ENCODE results near the gene UROC1. TPM values are rescaled to one million over a fixed set of nuclear protein-coding genes. Genes with fewer than 3 reads are reported as not detected.

Gene UROC1
- total and polyA plus RNA-seq, 2 donors (not counting 1 experiment from before 2014, with no cell fraction given) = not detected

DNA sequence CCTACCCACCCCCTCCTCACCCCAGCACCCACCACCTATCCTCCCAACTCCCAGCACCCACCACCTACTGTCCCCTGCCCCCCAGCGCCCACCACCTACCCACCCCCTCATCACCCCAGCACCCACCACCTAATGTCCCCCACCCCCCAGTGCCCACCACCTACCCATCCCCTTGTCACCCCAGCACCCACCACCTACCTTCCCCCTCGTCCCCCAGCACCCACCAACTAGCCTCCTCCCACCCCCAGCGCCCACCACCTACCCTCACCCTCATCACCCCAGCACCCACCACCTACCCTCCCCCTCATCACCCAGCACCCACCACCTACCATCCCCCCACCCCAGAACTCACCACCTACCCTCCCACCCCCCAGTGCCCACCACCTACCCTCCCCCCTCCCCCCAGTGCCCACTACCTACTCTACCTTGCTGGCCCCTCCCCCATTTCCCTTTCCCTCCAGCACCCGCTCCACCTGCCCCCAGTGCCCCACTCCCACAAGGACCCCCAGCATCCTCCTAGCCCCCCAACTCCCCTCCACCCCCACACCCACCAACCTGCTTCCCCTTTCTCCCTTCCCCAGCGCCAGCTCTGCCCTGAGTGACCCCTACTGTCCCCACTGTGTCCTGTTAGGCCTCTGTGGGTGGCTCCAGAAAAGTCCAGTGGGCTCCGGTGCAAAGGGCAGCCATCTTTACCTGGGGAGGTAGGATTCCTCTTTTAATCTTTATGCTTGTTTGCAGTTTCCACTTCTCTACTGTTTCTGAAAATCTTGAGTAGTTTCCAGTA lies 1.2 kb downstream of the UROC1 start:
- H3K4me3 ChIP-seq (ENCODE audit: control extremely low read depth in 1 of 5, extremely low read depth in 1 of 5, insufficient read depth in 1 of 5, low read depth in 2 of 5, low read length in 4 of 5) = no peak overlapping the region
- H3K9me3 Mint-ChIP-seq (ENCODE audit: insufficient read depth) = no peaks in the 10 kb centered on the region
- DNase-seq = no peak
- no peak overlapping the region for H2AFZ ChIP-seq (ENCODE audit: insufficient read depth, low read depth, low read length, poor library complexity, severe bottlenecking)
- POLR2A ChIA-PET = no interaction called here
- no peak overlapping the region for H3K4me2 ChIP-seq (replicated peaks; ENCODE audit: low read depth, low read length, poor library complexity, severe bottlenecking)
- WGBS (ENCODE audit: insufficient coverage) = no CpG with 5 or more reads among the region's 6 CpGs
- TF ChIP-seq, protein P1, sequence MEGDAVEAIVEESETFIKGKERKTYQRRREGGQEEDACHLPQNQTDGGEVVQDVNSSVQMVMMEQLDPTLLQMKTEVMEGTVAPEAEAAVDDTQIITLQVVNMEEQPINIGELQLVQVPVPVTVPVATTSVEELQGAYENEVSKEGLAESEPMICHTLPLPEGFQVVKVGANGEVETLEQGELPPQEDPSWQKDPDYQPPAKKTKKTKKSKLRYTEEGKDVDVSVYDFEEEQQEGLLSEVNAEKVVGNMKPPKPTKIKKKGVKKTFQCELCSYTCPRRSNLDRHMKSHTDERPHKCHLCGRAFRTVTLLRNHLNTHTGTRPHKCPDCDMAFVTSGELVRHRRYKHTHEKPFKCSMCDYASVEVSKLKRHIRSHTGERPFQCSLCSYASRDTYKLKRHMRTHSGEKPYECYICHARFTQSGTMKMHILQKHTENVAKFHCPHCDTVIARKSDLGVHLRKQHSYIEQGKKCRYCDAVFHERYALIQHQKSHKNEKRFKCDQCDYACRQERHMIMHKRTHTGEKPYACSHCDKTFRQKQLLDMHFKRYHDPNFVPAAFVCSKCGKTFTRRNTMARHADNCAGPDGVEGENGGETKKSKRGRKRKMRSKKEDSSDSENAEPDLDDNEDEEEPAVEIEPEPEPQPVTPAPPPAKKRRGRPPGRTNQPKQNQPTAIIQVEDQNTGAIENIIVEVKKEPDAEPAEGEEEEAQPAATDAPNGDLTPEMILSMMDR (IDR thresholded peaks at IDR 0.05) = no peak
- TF ChIP-seq EZH2 (IDR thresholded peaks at IDR 0.05; ENCODE audit: borderline replicate concordance, insufficient read depth, low read depth, low read length, poor library complexity, severe bottlenecking) = no peak
- no peaks in the 10 kb centered on the region for H3K4me1 Mint-ChIP-seq
- no peak overlapping the region for H3K27ac Mint-ChIP-seq
- no peak overlapping the region for H3K4me3 Mint-ChIP-seq
- H3K27me3 Mint-ChIP-seq = no peaks in the 10 kb centered on the region
- no peaks in the 10 kb centered on the region for H3K4me1 ChIP-seq (ENCODE audit: control insufficient read depth in 2 of 2, insufficient read depth in 2 of 2, low read length in 2 of 2)
- no peaks in the 10 kb centered on the region for H3K36me3 ChIP-seq (replicated peaks in 1 of 2; ENCODE audit: control extremely low read depth in 1 of 2, control insufficient read depth in 1 of 2, extremely low read depth in 1 of 2, insufficient read depth in 2 of 2, low read length in 1 of 2)
- no peaks in the 10 kb centered on the region for H4K20me1 ChIP-seq (ENCODE audit: control insufficient read depth, insufficient read depth, low read length, poor library complexity, severe bottlenecking)
- no peaks in the 10 kb centered on the region for H3K9me3 ChIP-seq (ENCODE audit: control extremely low read depth in 1 of 3, control insufficient read depth in 2 of 3, insufficient read depth in 1 of 3, low read length in 2 of 3)
- intact Hi-C loops (cut with micrococcal nuclease) = no loop called here
- no peak for ATAC-seq (ENCODE audit: low read depth)
- H3K27ac ChIP-seq (ENCODE audit: low read length in 2 of 2) = no peak overlapping the region
- no peaks in the 10 kb centered on the region for H3K79me2 ChIP-seq (ENCODE audit: control insufficient read depth, insufficient read depth, low read length)
- no peak overlapping the region for H3K9ac ChIP-seq (ENCODE audit: low read length)
- H3K27me3 ChIP-seq (replicated peaks in 1 of 4; ENCODE audit: control extremely low read depth in 1 of 4, control insufficient read depth in 3 of 4, insufficient read depth in 4 of 4, low read length in 3 of 4) = peaks cover 0 to 5% (median 0%) of the 10 kb centered on the region in 4 experiments
- CTCF ChIA-PET = no interaction called here

DNA sequence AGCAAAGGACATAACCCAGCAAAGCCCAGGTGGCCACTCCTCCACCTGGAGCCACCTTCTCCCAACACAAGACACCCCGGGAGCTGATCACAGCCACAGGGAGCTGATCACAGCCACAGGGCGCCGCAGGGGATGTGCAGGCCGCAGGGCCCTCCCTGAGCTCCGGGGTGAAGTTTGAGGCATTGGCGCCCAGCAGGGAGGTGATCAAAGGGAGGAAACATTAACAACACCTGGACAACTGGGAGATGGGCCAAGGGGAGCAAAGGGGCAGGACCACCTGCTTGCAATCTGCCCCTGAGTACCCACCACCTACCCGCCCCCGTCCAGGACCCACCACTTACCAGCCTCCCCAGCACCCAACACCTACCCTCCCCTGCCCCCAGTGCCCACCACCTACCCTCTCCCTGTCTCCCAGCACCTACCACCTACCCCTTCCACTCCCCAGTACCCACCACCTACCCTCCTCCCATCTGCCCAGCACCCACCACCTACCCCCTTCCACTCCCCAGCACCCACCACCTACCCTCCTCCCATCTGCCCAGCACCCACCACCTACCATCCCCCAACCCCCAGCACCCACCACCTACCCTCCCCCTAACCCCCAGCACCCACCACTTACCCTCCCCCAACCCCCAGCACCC lies 2.4 kb downstream of the UROC1 start:
- H3K4me2 ChIP-seq (replicated peaks; ENCODE audit: low read depth, low read length, poor library complexity, severe bottlenecking) = no peak overlapping the region
- CTCF ChIA-PET = no interaction called here

More for the DNA sequence above, 2.4 kb downstream of the UROC1 start:
- 100% methylated on average over 3 of the region's 8 CpGs for WGBS (ENCODE audit: insufficient coverage)
- intact Hi-C loops (cut with micrococcal nuclease) = no loop called here
- TF ChIP-seq EZH2 (IDR thresholded peaks at IDR 0.05; ENCODE audit: borderline replicate concordance, insufficient read depth, low read depth, low read length, poor library complexity, severe bottlenecking) = no peak
- TF ChIP-seq, protein P1 (IDR thresholded peaks at IDR 0.05) = no peak
- Histone ChIP-seq H3K79me2 (ENCODE audit: control insufficient read depth, insufficient read depth, low read length) (no peaks in the 10 kb centered on the region), H3K36me3 (replicated peaks in 1 of 2; ENCODE audit: control extremely low read depth in 1 of 2, control insufficient read depth in 1 of 2, extremely low read depth in 1 of 2, insufficient read depth in 2 of 2, low read length in 1 of 2) (no peaks in the 10 kb centered on the region), H3K9me3 (ENCODE audit: control extremely low read depth in 1 of 3, control insufficient read depth in 2 of 3, insufficient read depth in 1 of 3, low read length in 2 of 3) (no peaks in the 10 kb centered on the region), H3K27ac (ENCODE audit: low read length in 2 of 2) (no peak overlapping the region), H3K27me3 (replicated peaks in 1 of 4; ENCODE audit: control extremely low read depth in 1 of 4, control insufficient read depth in 3 of 4, insufficient read depth in 4 of 4, low read length in 3 of 4) (peaks cover 0 to 5% (median 0%) of the 10 kb centered on the region in 4 experiments), H3K4me3 (ENCODE audit: control extremely low read depth in 1 of 5, extremely low read depth in 1 of 5, insufficient read depth in 1 of 5, low read depth in 2 of 5, low read length in 4 of 5) (no peak overlapping the region), H2AFZ (ENCODE audit: insufficient read depth, low read depth, low read length, poor library complexity, severe bottlenecking) (no peak overlapping the region), H3K9ac (ENCODE audit: low read length) (no peak overlapping the region), H4K20me1 (ENCODE audit: control insufficient read depth, insufficient read depth, low read length, poor library complexity, severe bottlenecking) (no peaks in the 10 kb centered on the region), H3K4me1 (ENCODE audit: control insufficient read depth in 2 of 2, insufficient read depth in 2 of 2, low read length in 2 of 2) (no peaks in the 10 kb centered on the region)
- Mint-ChIP-seq H3K4me3 (no peak overlapping the region), H3K27me3 (no peaks in the 10 kb centered on the region), H3K4me1 (no peaks in the 10 kb centered on the region), H3K9me3 (ENCODE audit: insufficient read depth) (no peaks in the 10 kb centered on the region), H3K27ac (no peak overlapping the region)
- no peak for ATAC-seq (ENCODE audit: low read depth)
- POLR2A ChIA-PET = no interaction called here
- DNase-seq = no peak
